Measurements from ENCODE around the gene NOS1AP.
A peak's percentile ranks its signal among the peaks of the same experiment; 100 is the strongest.

NOS1AP gene

DNA sequence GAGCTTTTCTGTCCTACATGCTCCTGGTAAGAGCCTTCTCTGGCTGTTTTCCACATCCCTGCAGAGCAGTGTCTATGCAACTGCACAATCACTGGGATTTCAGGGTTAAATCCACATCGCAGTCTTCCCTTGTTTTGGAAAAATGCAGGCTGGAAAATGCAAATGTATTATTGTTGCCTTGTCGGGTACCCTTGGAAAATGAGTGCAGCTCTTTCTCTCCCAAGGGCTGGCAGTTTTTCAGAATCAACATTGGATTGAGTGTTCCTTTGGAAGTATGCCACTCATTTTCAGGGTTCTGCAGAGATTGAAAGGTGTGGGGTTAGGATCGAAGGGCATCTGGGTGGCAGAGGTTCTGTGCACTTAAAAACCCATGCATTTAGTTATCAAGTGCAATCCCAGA, 3.2 kb downstream of the NOS1AP start:
- no peak overlapping the region for H3K9ac ChIP-seq (ENCODE audit: low read depth, low read length, poor library complexity, severe bottlenecking)
- H3K9me2 ChIP-seq (replicated peaks; ENCODE audit: low read depth, low read length), result no peaks in the 10 kb centered on the region
- 0 out of 2 replicates have a peak, but pooled peaks cover 5% of the 10 kb centered on the region for H3K79me2 ChIP-seq (ENCODE audit: insufficient read depth, low read length)
- no peaks in the 10 kb centered on the region for H3K27me3 ChIP-seq (ENCODE audit: insufficient read depth, low read length, poor library complexity, severe bottlenecking)
- no peak overlapping the region for H3K4me3 ChIP-seq (ENCODE audit: low read length, poor library complexity, severe bottlenecking)
- no peaks in the 10 kb centered on the region for H3K36me3 ChIP-seq (ENCODE audit: insufficient read depth, low read length)
- peaks cover 32% of the 10 kb centered on the region for H3K4me1 ChIP-seq (ENCODE audit: insufficient read depth, low read length, poor library complexity, severe bottlenecking)
- peak overlapping the region; percentile 69 for H3K4me2 ChIP-seq (ENCODE audit: low read depth, low read length, poor library complexity, severe bottlenecking)
- TF ChIP-seq, protein P1, sequence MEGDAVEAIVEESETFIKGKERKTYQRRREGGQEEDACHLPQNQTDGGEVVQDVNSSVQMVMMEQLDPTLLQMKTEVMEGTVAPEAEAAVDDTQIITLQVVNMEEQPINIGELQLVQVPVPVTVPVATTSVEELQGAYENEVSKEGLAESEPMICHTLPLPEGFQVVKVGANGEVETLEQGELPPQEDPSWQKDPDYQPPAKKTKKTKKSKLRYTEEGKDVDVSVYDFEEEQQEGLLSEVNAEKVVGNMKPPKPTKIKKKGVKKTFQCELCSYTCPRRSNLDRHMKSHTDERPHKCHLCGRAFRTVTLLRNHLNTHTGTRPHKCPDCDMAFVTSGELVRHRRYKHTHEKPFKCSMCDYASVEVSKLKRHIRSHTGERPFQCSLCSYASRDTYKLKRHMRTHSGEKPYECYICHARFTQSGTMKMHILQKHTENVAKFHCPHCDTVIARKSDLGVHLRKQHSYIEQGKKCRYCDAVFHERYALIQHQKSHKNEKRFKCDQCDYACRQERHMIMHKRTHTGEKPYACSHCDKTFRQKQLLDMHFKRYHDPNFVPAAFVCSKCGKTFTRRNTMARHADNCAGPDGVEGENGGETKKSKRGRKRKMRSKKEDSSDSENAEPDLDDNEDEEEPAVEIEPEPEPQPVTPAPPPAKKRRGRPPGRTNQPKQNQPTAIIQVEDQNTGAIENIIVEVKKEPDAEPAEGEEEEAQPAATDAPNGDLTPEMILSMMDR (conservative IDR thresholded peaks at IDR 0.05; ENCODE audit: low read length), result no peak
- no peak for TF ChIP-seq EZH2phosphoT487 (IDR thresholded peaks at IDR 0.05; ENCODE audit: borderline replicate concordance)
- 0 out of 2 replicates have a peak, but pooled peaks cover 6% of the 10 kb centered on the region for H3F3A ChIP-seq (ENCODE audit: low read depth)
- H4K20me1 ChIP-seq (ENCODE audit: insufficient read depth, low read length, poor library complexity, severe bottlenecking), result no peaks in the 10 kb centered on the region
- H3K9me3 ChIP-seq (ENCODE audit: insufficient read depth, low read depth, low read length), result no peaks in the 10 kb centered on the region
- no peak overlapping the region for H2AFZ ChIP-seq (ENCODE audit: low read length)

DNA sequence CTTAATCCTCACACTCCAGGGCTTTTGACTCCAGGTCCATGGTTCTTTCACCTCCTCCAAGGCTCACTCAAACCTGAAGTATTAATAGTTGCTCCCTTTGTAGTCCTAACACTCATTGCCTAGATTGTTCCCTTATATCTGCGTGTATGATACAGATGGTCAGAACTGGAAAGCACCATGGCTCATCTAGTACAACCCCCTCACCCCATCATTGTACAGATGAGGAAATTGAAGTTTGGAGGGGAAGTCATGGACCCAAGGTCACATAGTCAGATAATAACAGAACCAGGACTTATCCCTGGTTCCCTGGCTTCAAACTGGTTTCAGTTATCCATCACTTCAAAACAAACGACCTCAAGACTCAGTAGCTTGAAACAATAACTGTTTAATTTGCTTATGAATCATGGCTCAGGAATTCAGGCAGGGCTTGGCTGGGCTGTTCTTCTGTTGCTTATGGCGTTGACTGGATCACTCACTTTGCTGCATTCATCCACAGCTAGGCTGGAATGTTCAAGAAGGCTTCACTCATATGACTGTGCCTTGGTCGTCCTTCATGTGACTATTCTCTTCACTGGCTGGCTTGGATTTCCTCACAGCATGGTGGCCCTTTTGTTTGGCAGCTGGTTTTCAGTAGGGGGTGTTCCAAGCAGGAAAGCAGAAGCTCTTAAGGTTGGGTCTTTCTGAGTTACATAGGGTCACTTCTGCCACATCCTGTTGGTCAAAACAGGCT, 5.0 kb downstream of the NOS1AP start:
- Histone ChIP-seq H3K9ac (ENCODE audit: low read depth, low read length, poor library complexity, severe bottlenecking) (no peak overlapping the region), H3K36me3 (ENCODE audit: insufficient read depth, low read length) (no peaks in the 10 kb centered on the region), H2AFZ (ENCODE audit: low read length) (no peak overlapping the region), H3F3A (ENCODE audit: low read depth) (no peaks in the 10 kb centered on the region), H3K79me2 (ENCODE audit: insufficient read depth, low read length) (0 out of 2 replicates have a peak, but pooled peaks cover 5% of the 10 kb centered on the region), H3K4me3 (ENCODE audit: low read length, poor library complexity, severe bottlenecking) (no peak overlapping the region), H4K20me1 (ENCODE audit: insufficient read depth, low read length, poor library complexity, severe bottlenecking) (no peaks in the 10 kb centered on the region), H3K4me2 (ENCODE audit: low read depth, low read length, poor library complexity, severe bottlenecking) (no peak overlapping the region), H3K9me2 (replicated peaks; ENCODE audit: low read depth, low read length) (no peaks in the 10 kb centered on the region), H3K9me3 (ENCODE audit: insufficient read depth, low read depth, low read length) (no peaks in the 10 kb centered on the region), H3K4me1 (ENCODE audit: insufficient read depth, low read length, poor library complexity, severe bottlenecking) (peaks cover 28% of the 10 kb centered on the region), H3K27me3 (ENCODE audit: insufficient read depth, low read length, poor library complexity, severe bottlenecking) (no peaks in the 10 kb centered on the region)
- no peak for TF ChIP-seq EZH2phosphoT487 (IDR thresholded peaks at IDR 0.05; ENCODE audit: borderline replicate concordance)
- TF ChIP-seq, protein P1 (conservative IDR thresholded peaks at IDR 0.05; ENCODE audit: low read length), result no peak

DNA sequence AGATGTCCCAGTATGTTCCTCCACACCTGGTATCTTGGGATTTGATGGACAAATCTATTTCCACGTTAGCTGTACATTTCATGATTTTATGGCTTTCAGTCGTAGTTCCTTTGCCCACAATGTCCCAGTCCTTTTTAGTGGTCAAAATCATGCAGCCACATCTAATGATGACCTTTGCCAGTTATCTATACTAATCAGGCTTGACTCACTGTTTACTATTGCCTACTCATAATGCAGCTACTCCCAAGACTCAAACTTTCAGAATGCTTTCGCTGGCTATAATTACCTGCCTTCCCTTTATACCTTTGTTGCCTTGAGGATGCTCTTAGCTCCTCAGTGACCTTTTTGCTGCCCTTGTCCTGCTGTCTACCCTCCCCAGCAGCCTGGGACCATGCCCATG, 6.4 kb downstream of the NOS1AP start:
- Histone ChIP-seq H3K4me3 (ENCODE audit: low read length, poor library complexity, severe bottlenecking) (no peak overlapping the region), H4K20me1 (ENCODE audit: insufficient read depth, low read length, poor library complexity, severe bottlenecking) (no peaks in the 10 kb centered on the region), H3K27me3 (ENCODE audit: insufficient read depth, low read length, poor library complexity, severe bottlenecking) (no peaks in the 10 kb centered on the region), H3K4me2 (ENCODE audit: low read depth, low read length, poor library complexity, severe bottlenecking) (no peak overlapping the region), H2AFZ (ENCODE audit: low read length) (no peak overlapping the region), H3K36me3 (ENCODE audit: insufficient read depth, low read length) (no peaks in the 10 kb centered on the region), H3K79me2 (ENCODE audit: insufficient read depth, low read length) (no peaks in the 10 kb centered on the region), H3K9me2 (replicated peaks; ENCODE audit: low read depth, low read length) (no peaks in the 10 kb centered on the region), H3K9ac (ENCODE audit: low read depth, low read length, poor library complexity, severe bottlenecking) (no peak overlapping the region), H3K4me1 (ENCODE audit: insufficient read depth, low read length, poor library complexity, severe bottlenecking) (peaks cover 19% of the 10 kb centered on the region), H3K9me3 (ENCODE audit: insufficient read depth, low read depth, low read length) (no peaks in the 10 kb centered on the region), H3F3A (ENCODE audit: low read depth) (0 out of 2 replicates have a peak, but pooled peaks cover 2% of the 10 kb centered on the region)
- TF ChIP-seq EZH2phosphoT487 (IDR thresholded peaks at IDR 0.05; ENCODE audit: borderline replicate concordance), result no peak
- TF ChIP-seq, protein P1 (conservative IDR thresholded peaks at IDR 0.05; ENCODE audit: low read length), result no peak
